Measurements from ENCODE around the gene TNRC6B. TPM values are rescaled to one million over a fixed set of nuclear protein-coding genes. Genes with fewer than 3 reads are reported as not detected.

TNRC6B gene
- total RNA-seq, 6 experiments from 2014 or later: 13.0 to 27.1 (median 22.7) TPM

DNA sequence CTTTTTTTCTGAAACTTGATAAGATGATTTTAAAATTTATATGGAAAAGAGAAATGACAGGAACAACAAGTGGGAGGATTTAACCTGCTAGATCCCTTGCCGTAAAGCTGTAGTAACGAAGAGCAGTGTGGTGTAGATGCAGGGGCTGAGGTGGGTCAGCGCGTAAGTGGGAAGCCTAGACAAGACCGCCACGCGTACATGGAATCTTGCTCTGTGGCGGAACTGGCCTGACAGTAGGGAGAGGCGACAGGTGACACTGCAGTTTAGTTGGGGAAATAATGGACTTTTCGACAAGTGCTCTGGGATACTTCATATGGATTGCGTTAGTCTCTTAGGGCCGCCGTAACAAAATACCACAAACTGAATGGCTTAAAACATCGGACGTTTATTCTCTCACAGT, 28.8 kb downstream of the TNRC6B start:
- WGBS (ENCODE audit: insufficient coverage, low coverage, low lambda C conversion rate, missing lambda C conversion rate): 98% methylated on average over 14 of the region's 15 CpGs
- ATAC-seq: no peak
- Histone ChIP-seq H3K4me1 (peaks cover 0 to 19% (median 0%) of the 10 kb centered on the region in 4 donors), H3K4me3 (no peak overlapping the region), H3K36me3 (no peaks in the 10 kb centered on the region), H3K27me3 (no peaks in the 10 kb centered on the region), H3K27ac (no peak overlapping the region), H3K9me3 (no peaks in the 10 kb centered on the region)
- no peak for DNase-seq
- no peak for TF ChIP-seq POLR2A (IDR thresholded peaks at IDR 0.05)
- TF ChIP-seq, protein P1, sequence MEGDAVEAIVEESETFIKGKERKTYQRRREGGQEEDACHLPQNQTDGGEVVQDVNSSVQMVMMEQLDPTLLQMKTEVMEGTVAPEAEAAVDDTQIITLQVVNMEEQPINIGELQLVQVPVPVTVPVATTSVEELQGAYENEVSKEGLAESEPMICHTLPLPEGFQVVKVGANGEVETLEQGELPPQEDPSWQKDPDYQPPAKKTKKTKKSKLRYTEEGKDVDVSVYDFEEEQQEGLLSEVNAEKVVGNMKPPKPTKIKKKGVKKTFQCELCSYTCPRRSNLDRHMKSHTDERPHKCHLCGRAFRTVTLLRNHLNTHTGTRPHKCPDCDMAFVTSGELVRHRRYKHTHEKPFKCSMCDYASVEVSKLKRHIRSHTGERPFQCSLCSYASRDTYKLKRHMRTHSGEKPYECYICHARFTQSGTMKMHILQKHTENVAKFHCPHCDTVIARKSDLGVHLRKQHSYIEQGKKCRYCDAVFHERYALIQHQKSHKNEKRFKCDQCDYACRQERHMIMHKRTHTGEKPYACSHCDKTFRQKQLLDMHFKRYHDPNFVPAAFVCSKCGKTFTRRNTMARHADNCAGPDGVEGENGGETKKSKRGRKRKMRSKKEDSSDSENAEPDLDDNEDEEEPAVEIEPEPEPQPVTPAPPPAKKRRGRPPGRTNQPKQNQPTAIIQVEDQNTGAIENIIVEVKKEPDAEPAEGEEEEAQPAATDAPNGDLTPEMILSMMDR (IDR thresholded peaks at IDR 0.05): no peak
- intact Hi-C loops (cut with DNase I): no loop called here

DNA sequence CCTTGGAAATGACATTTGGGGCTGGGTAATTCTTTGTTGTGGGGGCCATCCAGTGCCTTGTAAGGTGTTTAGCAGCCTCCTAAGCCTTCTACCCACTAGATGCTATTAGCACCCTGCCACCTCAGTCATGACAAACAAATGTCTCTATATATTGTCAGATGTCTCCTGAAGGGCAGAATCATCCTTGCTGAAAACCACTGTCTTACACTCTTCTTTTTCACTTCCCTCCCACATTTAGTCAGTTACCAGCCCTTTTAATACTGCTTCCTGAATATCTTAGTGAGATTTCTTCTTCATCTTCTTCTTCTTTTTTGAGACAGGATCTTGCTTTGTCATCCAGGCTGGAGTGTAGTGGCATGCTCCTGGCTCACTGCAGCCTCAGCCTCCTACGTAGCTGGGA, 33.1 kb downstream of the TNRC6B start:
- no peaks in the 10 kb centered on the region for H3K36me3 ChIP-seq
- WGBS (ENCODE audit: insufficient coverage, low coverage, low lambda C conversion rate, missing lambda C conversion rate): 75% methylated on average over 1 of the region's 1 CpG
- no peak overlapping the region for H3K4me3 ChIP-seq
- no peak overlapping the region for H3K27ac ChIP-seq
- no peak for DNase-seq
- TF ChIP-seq, protein P1 (IDR thresholded peaks at IDR 0.05): no peak
- no peak for TF ChIP-seq POLR2A (IDR thresholded peaks at IDR 0.05)
- H3K9me3 ChIP-seq: no peaks in the 10 kb centered on the region
- no peaks in the 10 kb centered on the region for H3K27me3 ChIP-seq
- ATAC-seq: peak in 3 of 4 donors; percentile 27 to 48 (median 39)
- intact Hi-C loops (cut with DNase I): no loop called here
- H3K4me1 ChIP-seq: peaks cover 0 to 1% (median 0%) of the 10 kb centered on the region in 4 donors

DNA sequence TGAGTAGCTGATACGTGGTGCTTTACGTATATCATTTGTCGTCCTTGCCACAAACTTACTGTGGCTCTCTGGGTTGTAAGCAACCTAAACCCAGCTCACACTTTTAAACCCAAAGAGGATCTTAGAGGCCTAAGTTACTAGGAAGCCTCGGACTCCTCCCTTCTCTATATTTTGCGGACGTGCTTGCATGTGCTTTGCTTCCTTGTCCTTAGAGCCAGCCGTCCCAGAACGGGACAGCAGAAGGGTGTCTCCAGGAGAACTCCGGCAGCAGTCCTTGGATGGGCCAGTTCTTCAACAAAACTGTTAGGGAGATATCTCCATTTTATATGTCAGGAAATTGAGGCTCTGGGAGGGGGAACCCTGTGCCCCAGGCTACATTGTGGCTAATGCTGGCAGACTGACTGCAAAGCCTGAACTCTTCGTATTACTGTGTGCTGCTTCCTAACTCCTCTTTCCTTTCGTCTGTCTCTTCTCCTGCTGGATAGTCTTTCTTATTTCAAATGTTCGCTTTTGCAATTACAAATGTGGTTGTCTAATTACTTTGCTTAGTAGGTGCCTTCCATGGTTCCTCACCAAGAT, 33.8 kb downstream of the TNRC6B start:
- DNase-seq: no peak
- no peaks in the 10 kb centered on the region for H3K9me3 ChIP-seq
- intact Hi-C loops (cut with DNase I): no loop called here
- H3K36me3 ChIP-seq: no peaks in the 10 kb centered on the region
- TF ChIP-seq POLR2A (IDR thresholded peaks at IDR 0.05): no peak
- TF ChIP-seq, protein P1 (IDR thresholded peaks at IDR 0.05): no peak
- no peaks in the 10 kb centered on the region for H3K27me3 ChIP-seq
- no peak overlapping the region for H3K27ac ChIP-seq
- peak; percentile 17 to 62 (median 40) for ATAC-seq
- peaks cover 0 to 4% (median 0%) of the 10 kb centered on the region in 4 donors for H3K4me1 ChIP-seq
- WGBS (ENCODE audit: insufficient coverage, low coverage, low lambda C conversion rate, missing lambda C conversion rate): 60% methylated on average over 11 of the region's 12 CpGs
- no peak overlapping the region for H3K4me3 ChIP-seq

DNA sequence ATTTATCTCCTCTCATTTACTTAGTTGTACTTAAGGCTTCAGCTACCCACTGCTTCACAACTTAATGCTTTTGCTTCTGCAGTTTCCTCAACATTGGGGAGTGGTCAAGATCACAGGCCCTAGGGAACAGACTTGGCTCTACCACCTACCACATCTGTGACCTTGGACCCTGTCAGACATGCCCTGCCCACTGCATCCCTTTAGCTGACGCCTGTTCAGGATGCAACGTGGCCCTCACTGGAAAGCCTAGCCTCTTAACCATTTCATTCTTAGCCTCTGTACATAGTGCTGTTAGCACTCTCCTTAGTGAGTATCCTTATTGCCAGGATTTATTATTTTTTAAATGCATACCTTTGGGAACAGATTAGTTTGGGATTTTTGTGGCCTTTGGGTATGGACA, 34.4 kb downstream of the TNRC6B start:
- no peaks in the 10 kb centered on the region for H3K27me3 ChIP-seq
- H3K36me3 ChIP-seq: no peaks in the 10 kb centered on the region
- ATAC-seq (peak in 3 of 4 donors; percentile 15 to 27 (median 18)), DNase-seq (no peak)
- no peak overlapping the region for H3K4me3 ChIP-seq
- intact Hi-C loops (cut with DNase I): no loop called here
- H3K4me1 ChIP-seq: peaks cover 0 to 4% (median 0%) of the 10 kb centered on the region in 4 donors
- H3K9me3 ChIP-seq: no peaks in the 10 kb centered on the region
- H3K27ac ChIP-seq: no peak overlapping the region
- TF ChIP-seq, protein P1 (IDR thresholded peaks at IDR 0.05): no peak
- no peak for TF ChIP-seq POLR2A (IDR thresholded peaks at IDR 0.05)
- WGBS (ENCODE audit: insufficient coverage, low coverage, low lambda C conversion rate, missing lambda C conversion rate): 21% methylated on average over 2 of the region's 2 CpGs

Data from right lobe of liver (tissue), 6 donors.